ENCODE measurements around the gene GTSF1L.
A peak's percentile ranks its signal among the peaks of the same experiment; 100 is the strongest.

Gene GTSF1L

GRCh38 chr20:43744966-43745730 lies 18.3 kb upstream of the GTSF1L start:
- no peak for DNase-seq

GRCh38 chr20:43744151-43744611 lies 17.4 kb upstream of the GTSF1L start:
- DNase-seq: no peak

- DNase-seq: no peak
These were observed 13.8 kb upstream of the GTSF1L start for GRCh38 chr20:43740642-43741041.

GRCh38 chr20:43739148-43739749 lies 12.4 kb upstream of the GTSF1L start:
- no peak for DNase-seq

- DNase-seq: no peak
These were observed 11.1 kb upstream of the GTSF1L start for GRCh38 chr20:43737925-43738324.

GRCh38 chr20:43736588-43737158 lies 9.9 kb upstream of the GTSF1L start:
- DNase-seq: peak; percentile 35

GRCh38 chr20:43731927-43732326 lies 5.1 kb upstream of the GTSF1L start:
- DNase-seq: no peak

- no peak for DNase-seq
These were observed 4.7 kb upstream of the GTSF1L start for GRCh38 chr20:43731469-43731868.

- DNase-seq: no peak
These were observed 2.0 kb upstream of the GTSF1L start for GRCh38 chr20:43728686-43729255.

GRCh38 chr20:43727980-43728590 lies 1.3 kb upstream of the GTSF1L start:
- DNase-seq: peak; percentile 62

- no peak for DNase-seq
These were observed 469 bp downstream of the GTSF1L start for GRCh38 chr20:43726333-43726732.

- DNase-seq: no peak
These were observed 1.1 kb downstream of the GTSF1L start for GRCh38 chr20:43725666-43726065.

GRCh38 chr20:43724383-43724782 lies 2.4 kb downstream of the GTSF1L start:
- no peak for DNase-seq

GRCh38 chr20:43723735-43724134 lies 3.1 kb downstream of the GTSF1L start:
- no peak for DNase-seq

- DNase-seq: no peak
These were observed 3.6 kb downstream of the GTSF1L start for GRCh38 chr20:43723186-43723585.

- peak; percentile 69 for DNase-seq
These were observed 4.7 kb downstream of the GTSF1L start for GRCh38 chr20:43722153-43722505.

GRCh38 chr20:43721429-43722152 lies 5.2 kb downstream of the GTSF1L start:
- no peak for DNase-seq

GRCh38 chr20:43721097-43721428 lies 5.7 kb downstream of the GTSF1L start:
- no peak for DNase-seq

- no peak for DNase-seq
These were observed 6.8 kb downstream of the GTSF1L start for GRCh38 chr20:43720007-43720406.

GRCh38 chr20:43717616-43717995 lies 9.2 kb downstream of the GTSF1L start:
- no peak for DNase-seq

GRCh38 chr20:43716757-43717615 lies 9.8 kb downstream of the GTSF1L start:
- no peak for DNase-seq

GRCh38 chr20:43716123-43716522 lies 10.7 kb downstream of the GTSF1L start:
- no peak for DNase-seq
